Ishikawa (cell line): ENCODE measurements around the gene PTPRM.

Experiments used
- CEBPB ChIP-seq: IDR thresholded peaks from 2 replicates; pipeline ENCODE4 v1.6.1; 2012
- CREB1 ChIP-seq: IDR thresholded peaks from 2 replicates; pipeline ENCODE4 v1.6.1; 2012; ENCODE audit warnings: low read depth
- EGR1 ChIP-seq: IDR thresholded peaks from 2 replicates; pipeline ENCODE4 v1.6.1; 2012
- EP300 ChIP-seq: IDR thresholded peaks from 2 replicates; pipeline ENCODE4 v1.6.1; 2012; ENCODE audit warnings: borderline replicate concordance
- FOXM1 ChIP-seq: IDR thresholded peaks from 2 replicates; pipeline ENCODE4 v1.6.1; 2012; ENCODE audit warnings: low read depth, borderline replicate concordance
- MAX ChIP-seq: IDR thresholded peaks from 2 replicates; pipeline ENCODE4 v1.6.1; 2012
- NFIC ChIP-seq: IDR thresholded peaks from 2 replicates; pipeline ENCODE4 v1.6.1; 2012
- RAD21 ChIP-seq: IDR thresholded peaks from 2 replicates; pipeline ENCODE4 v1.6.1; 2012; ENCODE audit warnings: low read depth
- TAF1 ChIP-seq: IDR thresholded peaks from 2 replicates; pipeline ENCODE4 v1.6.1; 2012; ENCODE audit warnings: low read depth, mild to moderate bottlenecking
- TCF12 ChIP-seq: IDR thresholded peaks from 2 replicates; pipeline ENCODE4 v1.6.1; 2012; ENCODE audit warnings: low read depth
- TEAD4 ChIP-seq: IDR thresholded peaks from 2 replicates; pipeline ENCODE4 v1.6.1; 2012
- USF1 ChIP-seq: IDR thresholded peaks from 2 replicates; pipeline ENCODE4 v1.6.1; 2012
- YY1 ChIP-seq: IDR thresholded peaks from 2 replicates; pipeline ENCODE4 v1.6.1; 2012; ENCODE audit warnings: low read depth
- ZBTB7A ChIP-seq: IDR thresholded peaks from 2 replicates; pipeline ENCODE4 v1.6.1; 2012; ENCODE audit warnings: low read depth
- TF ChIP-seq, protein P1 (sequence below): IDR thresholded peaks from 2 replicates; pipeline ENCODE4 v1.6.1; 2012; ENCODE audit warnings: low read depth, mild to moderate bottlenecking

The PTPRM gene

DNA sequence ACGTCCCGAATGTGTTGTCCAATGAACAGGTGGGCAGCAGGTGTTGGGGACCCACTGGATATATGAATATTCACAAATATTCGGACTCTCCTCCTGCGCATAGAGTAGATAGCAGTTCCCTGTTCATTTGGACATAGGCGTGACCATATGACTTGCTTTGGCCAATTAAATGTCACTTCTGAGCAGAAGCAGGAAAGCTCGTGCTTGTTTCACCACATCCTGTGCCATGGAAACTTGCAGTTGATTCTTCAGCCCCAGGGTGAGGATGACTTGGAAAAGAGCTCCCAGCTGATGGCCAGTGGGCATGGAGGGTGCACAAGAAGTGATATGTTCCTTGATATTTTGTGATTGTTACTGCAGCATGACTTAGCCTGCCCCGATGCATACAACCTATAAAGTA is 52.6 kb downstream of the PTPRM start:
- no peak for TF ChIP-seq TCF12
- no peak for TF ChIP-seq TEAD4
- no peak for TF ChIP-seq EGR1
- no peak for TF ChIP-seq YY1
- TF ChIP-seq NFIC, result no peak
- TF ChIP-seq TAF1, result no peak
- no peak for TF ChIP-seq CREB1
- no peak for TF ChIP-seq RAD21
- TF ChIP-seq CEBPB, result no peak
- TF ChIP-seq MAX, result no peak
- no peak for TF ChIP-seq USF1
- TF ChIP-seq ZBTB7A, result no peak
- TF ChIP-seq EP300, result no peak
- no peak for TF ChIP-seq FOXM1

DNA sequence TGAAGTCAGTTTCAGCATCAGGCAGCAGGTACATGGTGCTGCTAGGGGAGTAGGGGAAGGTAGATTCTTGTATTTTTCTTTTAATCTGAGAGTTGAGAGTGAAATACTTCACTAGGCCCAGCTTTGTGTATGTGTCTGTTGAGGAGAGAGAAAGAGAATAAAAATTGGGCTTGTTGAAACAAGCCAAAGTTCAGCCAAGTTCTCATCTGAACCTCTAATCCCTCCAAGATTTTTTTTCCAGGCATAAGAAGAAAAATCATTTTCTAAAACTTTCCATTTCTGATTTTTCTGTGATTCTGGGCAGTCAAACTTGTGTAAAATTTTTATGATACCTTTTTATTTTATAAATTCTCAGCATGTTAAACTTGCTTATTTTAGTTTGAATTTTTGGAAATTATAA is 55.6 kb downstream of the PTPRM start:
- no peak for TF ChIP-seq EP300
- TF ChIP-seq USF1, result no peak

DNA sequence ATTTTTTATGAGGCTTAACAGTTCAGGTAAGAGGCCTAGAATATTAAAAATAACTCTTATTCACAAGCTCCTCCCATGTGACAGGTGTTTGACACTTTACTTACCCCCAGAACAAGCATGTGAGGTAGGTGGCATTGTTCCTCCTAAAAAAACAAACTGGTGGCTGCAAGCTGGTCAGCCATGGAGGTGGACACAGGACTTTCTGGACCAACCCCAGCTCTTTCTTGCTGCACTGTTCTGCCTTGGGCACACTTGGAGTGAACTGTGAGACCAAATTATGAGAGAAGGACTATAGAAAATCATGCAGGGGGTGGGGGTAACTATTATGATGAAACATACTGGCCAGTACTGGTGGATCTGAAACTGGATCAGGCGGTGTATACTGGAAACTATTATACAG is 56.6 kb downstream of the PTPRM start:
- TF ChIP-seq EGR1 (no peak), TEAD4 (no peak)
- TF ChIP-seq, protein P1, sequence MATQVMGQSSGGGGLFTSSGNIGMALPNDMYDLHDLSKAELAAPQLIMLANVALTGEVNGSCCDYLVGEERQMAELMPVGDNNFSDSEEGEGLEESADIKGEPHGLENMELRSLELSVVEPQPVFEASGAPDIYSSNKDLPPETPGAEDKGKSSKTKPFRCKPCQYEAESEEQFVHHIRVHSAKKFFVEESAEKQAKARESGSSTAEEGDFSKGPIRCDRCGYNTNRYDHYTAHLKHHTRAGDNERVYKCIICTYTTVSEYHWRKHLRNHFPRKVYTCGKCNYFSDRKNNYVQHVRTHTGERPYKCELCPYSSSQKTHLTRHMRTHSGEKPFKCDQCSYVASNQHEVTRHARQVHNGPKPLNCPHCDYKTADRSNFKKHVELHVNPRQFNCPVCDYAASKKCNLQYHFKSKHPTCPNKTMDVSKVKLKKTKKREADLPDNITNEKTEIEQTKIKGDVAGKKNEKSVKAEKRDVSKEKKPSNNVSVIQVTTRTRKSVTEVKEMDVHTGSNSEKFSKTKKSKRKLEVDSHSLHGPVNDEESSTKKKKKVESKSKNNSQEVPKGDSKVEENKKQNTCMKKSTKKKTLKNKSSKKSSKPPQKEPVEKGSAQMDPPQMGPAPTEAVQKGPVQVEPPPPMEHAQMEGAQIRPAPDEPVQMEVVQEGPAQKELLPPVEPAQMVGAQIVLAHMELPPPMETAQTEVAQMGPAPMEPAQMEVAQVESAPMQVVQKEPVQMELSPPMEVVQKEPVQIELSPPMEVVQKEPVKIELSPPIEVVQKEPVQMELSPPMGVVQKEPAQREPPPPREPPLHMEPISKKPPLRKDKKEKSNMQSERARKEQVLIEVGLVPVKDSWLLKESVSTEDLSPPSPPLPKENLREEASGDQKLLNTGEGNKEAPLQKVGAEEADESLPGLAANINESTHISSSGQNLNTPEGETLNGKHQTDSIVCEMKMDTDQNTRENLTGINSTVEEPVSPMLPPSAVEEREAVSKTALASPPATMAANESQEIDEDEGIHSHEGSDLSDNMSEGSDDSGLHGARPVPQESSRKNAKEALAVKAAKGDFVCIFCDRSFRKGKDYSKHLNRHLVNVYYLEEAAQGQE, result no peak

- TF ChIP-seq CREB1 (no peak), TCF12 (no peak), TEAD4 (no peak)
Measured at GRCh38 chr18:7624697-7625096, 57.6 kb downstream of the PTPRM start.

- TF ChIP-seq EGR1, result no peak
- TF ChIP-seq CREB1, result no peak
- no peak for TF ChIP-seq USF1
- TF ChIP-seq TAF1, result no peak
- TF ChIP-seq NFIC, result no peak
- TF ChIP-seq, protein P1, result no peak
- TF ChIP-seq FOXM1, result no peak
- no peak for TF ChIP-seq MAX
Measured at GRCh38 chr18:7626175-7626921, 59.2 kb downstream of the PTPRM start.

DNA sequence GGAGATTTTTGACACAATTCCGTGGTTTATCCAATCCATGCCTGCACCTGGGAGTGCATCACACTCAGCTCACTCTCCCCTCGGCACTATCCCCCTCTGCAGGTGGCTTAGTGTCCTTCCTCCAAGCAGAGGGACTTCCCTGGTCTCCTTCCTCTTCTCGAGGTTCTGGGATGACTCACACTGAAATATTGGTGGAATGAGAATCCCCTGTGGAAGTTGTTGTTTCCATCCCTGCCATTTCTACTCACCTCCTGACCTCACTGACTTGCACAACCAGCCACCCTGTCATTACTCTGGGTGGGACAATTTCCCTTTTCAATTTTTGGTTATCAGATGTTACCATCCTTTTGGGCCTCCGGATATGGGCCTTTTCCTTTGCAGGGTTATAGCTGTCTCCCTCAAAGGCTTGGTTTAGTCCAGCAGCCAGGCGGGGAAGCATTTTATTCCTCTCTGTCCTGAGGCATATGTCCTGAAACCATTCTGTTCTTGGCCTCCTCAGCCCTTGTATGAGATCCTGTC is 59.9 kb downstream of the PTPRM start:
- TF ChIP-seq EP300 (no peak), RAD21 (no peak), CREB1 (no peak), TAF1 (no peak), EGR1 (no peak), ZBTB7A (no peak), NFIC (no peak), CEBPB (no peak), TEAD4 (no peak), TCF12 (no peak)
- TF ChIP-seq, protein P1, result no peak
